Measurements from ENCODE around the gene PIGV.

Gene PIGV

DNA sequence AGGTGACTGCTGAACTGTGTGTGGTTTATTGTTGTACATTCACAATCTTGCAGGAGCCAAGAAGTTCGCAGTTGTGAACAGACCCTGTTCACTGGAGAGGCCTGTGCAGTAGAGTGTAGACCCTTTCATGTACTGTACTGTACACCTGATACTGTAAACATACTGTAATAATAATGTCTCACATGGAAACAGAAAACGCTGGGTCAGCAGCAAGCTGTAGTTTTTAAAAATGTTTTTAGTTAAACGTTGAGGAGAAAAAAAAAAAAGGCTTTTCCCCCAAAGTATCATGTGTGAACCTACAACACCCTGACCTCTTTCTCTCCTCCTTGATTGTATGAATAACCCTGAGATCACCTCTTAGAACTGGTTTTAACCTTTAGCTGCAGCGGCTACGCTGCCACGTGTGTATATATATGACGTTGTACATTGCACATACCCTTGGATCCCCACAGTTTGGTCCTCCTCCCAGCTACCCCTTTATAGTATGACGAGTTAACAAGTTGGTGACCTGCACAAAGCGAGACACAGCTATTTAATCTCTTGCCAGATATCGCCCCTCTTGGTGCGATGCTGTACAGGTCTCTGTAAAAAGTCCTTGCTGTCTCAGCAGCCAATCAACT lies 6.4 kb upstream of the PIGV start:
- Histone ChIP-seq H3K36me3 (ENCODE audit: control insufficient read depth in 2 of 2, insufficient read depth in 1 of 2, low read length in 2 of 2) (peaks cover 15 to 68% of the 10 kb centered on the region in 2 experiments), H3K4me1 (ENCODE audit: control insufficient read depth, insufficient read depth, low read length) (peaks cover 11% of the 10 kb centered on the region), H3K27ac (ENCODE audit: extremely low read depth, low read depth, low read length) (no peak overlapping the region), H3K4me3 (ENCODE audit: low read depth, low read length) (no peak overlapping the region), H3K9me3 (ENCODE audit: control insufficient read depth, insufficient read depth, low read depth, low read length) (no peaks in the 10 kb centered on the region)
- TF ChIP-seq YY2 (tag by site-specific recombination; IDR thresholded peaks at IDR 0.05), result no peak
- TF ChIP-seq, protein P1, sequence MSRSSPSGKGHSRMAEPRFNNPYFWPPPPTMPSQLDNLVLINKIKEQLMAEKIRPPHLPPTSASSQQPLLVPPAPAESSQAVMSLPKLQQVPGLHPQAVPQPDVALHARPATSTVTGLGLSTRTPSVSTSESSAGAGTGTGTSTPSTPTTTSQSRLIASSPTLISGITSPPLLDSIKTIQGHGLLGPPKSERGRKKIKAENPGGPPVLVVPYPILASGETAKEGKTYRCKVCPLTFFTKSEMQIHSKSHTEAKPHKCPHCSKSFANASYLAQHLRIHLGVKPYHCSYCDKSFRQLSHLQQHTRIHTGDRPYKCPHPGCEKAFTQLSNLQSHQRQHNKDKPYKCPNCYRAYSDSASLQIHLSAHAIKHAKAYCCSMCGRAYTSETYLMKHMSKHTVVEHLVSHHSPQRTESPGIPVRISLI (tag by site-specific recombination; IDR thresholded peaks at IDR 0.05), result 0 out of 2 replicates have a peak, but pooled peaks have one; percentile 2
- no peak for TF ChIP-seq ZBTB21 (tag by site-specific recombination; IDR thresholded peaks at IDR 0.05)
- TF ChIP-seq ZNF544 (tag by site-specific recombination; IDR thresholded peaks at IDR 0.05), result no peak
- TF ChIP-seq ZNF48 (tag by site-specific recombination; IDR thresholded peaks at IDR 0.05), result no peak
- CTCF ChIA-PET, result interaction anchor here (0.7 to 2.7 kb wide), 3 partner anchors 8 to 178 kb away, joined by 3 to 17 read pairs (median 3); no protein-coding TSS in a partner anchor
- POLR2A ChIA-PET, result interaction anchor here (0.6 to 0.9 kb wide), 3 partner anchors 83 to 115 kb away, joined by 3 to 6 read pairs (median 6); no protein-coding TSS in a partner anchor

DNA sequence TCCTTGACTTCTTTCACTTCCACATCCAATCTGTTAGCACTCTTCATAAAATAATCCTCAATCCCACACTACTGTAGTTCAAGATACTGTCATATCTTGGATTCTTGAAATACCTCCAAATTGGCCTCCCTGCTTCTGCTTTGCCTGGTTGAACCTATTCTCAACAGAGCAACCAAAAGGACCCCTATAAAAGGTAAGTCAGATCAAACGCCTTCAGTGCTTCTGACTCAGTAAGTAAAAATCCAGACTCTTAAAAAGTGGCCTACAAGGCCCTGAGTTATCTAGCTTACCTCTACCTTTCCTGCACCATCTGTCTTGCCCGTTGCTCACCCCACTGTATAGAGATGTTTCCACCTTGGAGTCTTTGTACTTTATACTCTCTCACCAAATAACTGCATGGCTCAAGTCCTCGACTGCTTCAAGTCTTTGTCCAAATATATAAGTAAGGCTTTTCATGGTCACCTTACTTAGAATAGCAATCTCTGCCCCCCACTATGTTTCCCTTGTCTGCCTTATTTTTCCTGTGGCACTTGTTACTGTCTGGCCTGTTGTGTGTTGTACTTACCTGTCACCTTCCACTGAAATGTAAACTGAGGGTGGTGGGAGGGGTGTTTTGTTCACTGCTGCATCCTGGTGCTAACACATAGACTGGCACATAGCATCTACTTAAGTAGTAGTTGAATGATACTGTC lies 5.1 kb upstream of the PIGV start:
- POLR2A ChIA-PET, result interaction anchor here (1.7 kb wide), 1 partner anchor 85 kb away, joined by 28 read pairs; no protein-coding TSS in a partner anchor
- TF ChIP-seq ZNF292 (tag by site-specific recombination; IDR thresholded peaks at IDR 0.05; ENCODE audit: borderline replicate concordance, low read depth) (no peak), ZNF600 (tag by site-specific recombination; IDR thresholded peaks at IDR 0.05) (no peak), YY1 (tag by site-specific recombination; IDR thresholded peaks at IDR 0.05) (no peak), ZNF473 (tag by site-specific recombination; IDR thresholded peaks at IDR 0.05) (no peak), TCF7L2 (IDR thresholded peaks at IDR 0.05; ENCODE audit: borderline replicate concordance, low read depth, low read length) (no peak), ZNF24 (tag by site-specific recombination; IDR thresholded peaks at IDR 0.05) (no peak), ZNF324 (tag by site-specific recombination; IDR thresholded peaks at IDR 0.05) (no peak), ZNF214 (tag by site-specific recombination; IDR thresholded peaks at IDR 0.05; ENCODE audit: borderline replicate concordance) (no peak), ZNF514 (tag by site-specific recombination; IDR thresholded peaks at IDR 0.05) (no peak)
- Histone ChIP-seq H3K9me3 (ENCODE audit: control insufficient read depth, insufficient read depth, low read depth, low read length) (no peaks in the 10 kb centered on the region), H3K27ac (ENCODE audit: extremely low read depth, low read depth, low read length) (no peak overlapping the region), H3K4me3 (ENCODE audit: low read depth, low read length) (no peak overlapping the region), H3K36me3 (ENCODE audit: control insufficient read depth in 2 of 2, insufficient read depth in 1 of 2, low read length in 2 of 2) (peaks cover 7 to 54% of the 10 kb centered on the region in 2 experiments), H3K4me1 (ENCODE audit: control insufficient read depth, insufficient read depth, low read length) (peaks cover 16% of the 10 kb centered on the region)
- CTCF ChIA-PET, result no interaction called here

DNA sequence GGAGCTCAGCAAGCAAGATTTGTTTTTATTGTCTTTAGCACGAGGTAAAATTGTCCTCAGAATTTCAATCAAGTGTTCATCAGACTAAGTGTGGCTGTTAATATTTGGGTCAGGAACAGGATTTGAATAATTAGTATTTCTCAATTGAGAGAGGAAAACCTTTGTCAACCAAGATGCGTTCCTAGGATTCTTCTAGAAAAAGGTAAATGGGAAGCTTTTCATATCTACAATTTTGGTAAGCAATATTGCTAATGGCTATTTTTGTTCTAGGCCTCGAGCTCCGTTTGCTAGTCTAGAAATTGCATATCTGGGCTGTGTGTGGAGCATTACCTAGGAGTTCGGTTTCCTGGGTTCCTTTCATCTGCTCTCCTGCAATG lies 4.1 kb upstream of the PIGV start:
- CTCF ChIA-PET, result interaction anchor here (0.6 to 0.8 kb wide), 3 partner anchors 27 to 338 kb away, joined by 3 to 5 read pairs (median 4); no protein-coding TSS in a partner anchor
- TF ChIP-seq ZFP3 (tag by site-specific recombination; IDR thresholded peaks at IDR 0.05; ENCODE audit: low read depth) (0 out of 2 replicates have a peak, but pooled peaks have one; percentile 28), ZNF561 (tag by site-specific recombination; IDR thresholded peaks at IDR 0.05; ENCODE audit: borderline replicate concordance) (no peak)
- Histone ChIP-seq H3K4me1 (ENCODE audit: control insufficient read depth, insufficient read depth, low read length) (peaks cover 16% of the 10 kb centered on the region), H3K36me3 (ENCODE audit: control insufficient read depth in 2 of 2, insufficient read depth in 1 of 2, low read length in 2 of 2) (peaks cover 2 to 45% of the 10 kb centered on the region in 2 experiments; a peak in 2 of 3 replicates), H3K4me3 (ENCODE audit: low read depth, low read length) (no peak overlapping the region), H3K27ac (ENCODE audit: extremely low read depth, low read depth, low read length) (no peak overlapping the region), H3K9me3 (ENCODE audit: control insufficient read depth, insufficient read depth, low read depth, low read length) (no peaks in the 10 kb centered on the region)
- POLR2A ChIA-PET, result interaction anchor here (0.8 to 1.7 kb wide), 6 partner anchors 12 to 92 kb away, joined by 3 to 28 read pairs (median 4); no protein-coding TSS in a partner anchor
